Measurements from ENCODE around the gene NVL. TPM values are rescaled to one million over a fixed set of nuclear protein-coding genes. Genes with fewer than 3 reads are reported as not detected.

The NVL gene
- total and polyA plus RNA-seq, 10 of the 15 experiments (the other 5 are each of a cell fraction or from before 2014, with no cell fraction given): 20.3 to 49.6 (median 35.2) TPM

- Histone ChIP-seq H4K20me1 (ENCODE audit: control insufficient read depth, insufficient read depth) (no peaks in the 10 kb centered on the region), H3K4me1 (ENCODE audit: control insufficient read depth, insufficient read depth, low read length) (no peaks in the 10 kb centered on the region), H3K36me3 (ENCODE audit: control insufficient read depth in 2 of 2, insufficient read depth in 2 of 2, low read length in 1 of 2) (no peaks in the 10 kb centered on the region), H3K9ac (ENCODE audit: control insufficient read depth, insufficient read depth, low read length) (no peak overlapping the region), H3K27me3 (replicated peaks in 1 of 2; ENCODE audit: control insufficient read depth in 2 of 2, insufficient read depth in 2 of 2, low read length in 1 of 2) (no peaks in the 10 kb centered on the region), H3K27ac (ENCODE audit: control insufficient read depth, insufficient read depth) (no peak overlapping the region), H3K79me2 (ENCODE audit: control insufficient read depth, insufficient read depth, low read length) (no peaks in the 10 kb centered on the region), H3K9me3 (replicated peaks; ENCODE audit: control insufficient read depth, insufficient read depth, low read length) (peaks cover 4% of the 10 kb centered on the region; the same call in 1 of the 3 replicates), H2AFZ (ENCODE audit: control insufficient read depth, low read depth, low read length) (no peak overlapping the region), H3K4me2 (ENCODE audit: control insufficient read depth, insufficient read depth) (no peak overlapping the region), H3K4me3 (no peak overlapping the region)
- ChIA-PET POLR2A (interaction anchor here (0.6 to 0.7 kb wide), 2 partner anchors 9 to 225 kb away, joined by 3 to 4 read pairs; no protein-coding TSS in a partner anchor), CTCF (no interaction called here), RAD21 (ENCODE audit: unreplicated experiment) (no interaction called here), SMC1A (ENCODE audit: uncharacterized antibody, unreplicated experiment) (no interaction called here)
- TF ChIP-seq CREM (IDR thresholded peaks at IDR 0.05; ENCODE audit: low read depth) (no peak), TCF7 (IDR thresholded peaks at IDR 0.05; ENCODE audit: borderline replicate concordance) (no peak), STAT3 (IDR thresholded peaks at IDR 0.05; ENCODE audit: low read depth, low read length) (no peak), E2F8 (IDR thresholded peaks at IDR 0.05; ENCODE audit: low read depth, partially characterized antibody) (no peak), STAT1 (conservative IDR thresholded peaks at IDR 0.05) (no peak), NFXL1 (IDR thresholded peaks at IDR 0.05; ENCODE audit: borderline replicate concordance) (no peak), BACH1 (IDR thresholded peaks at IDR 0.05; ENCODE audit: borderline replicate concordance) (no peak), MTA3 (IDR thresholded peaks at IDR 0.05; ENCODE audit: borderline replicate concordance, low read length) (no peak), ZZZ3 (IDR thresholded peaks at IDR 0.05; ENCODE audit: control insufficient read depth, insufficient read length, low read depth) (no peak), KLF5 (IDR thresholded peaks at IDR 0.05; ENCODE audit: partially characterized antibody) (no peak), IRF5 (IDR thresholded peaks at IDR 0.05; ENCODE audit: borderline replicate concordance) (no peak), ZNF384 (IDR thresholded peaks at IDR 0.05; ENCODE audit: borderline replicate concordance, low read depth, low read length) (no peak), IKZF2 (IDR thresholded peaks at IDR 0.05) (no peak)
- intact Hi-C loops (cut with micrococcal nuclease; ENCODE audit: unreplicated experiment): no loop called here
- in situ Hi-C loops (cut with MboI): loop anchor here (25.0 kb wide), 2 partner anchors 536 to 1211 kb away; partner anchors contain the start of gene TLR5
- ATAC-seq (no peak), FAIRE-seq (no peak), DNase-seq (ENCODE audit: low read depth, low spot score) (no peak)
- 59% methylated on average over 2 of the region's 2 CpGs for WGBS (ENCODE audit: insufficient coverage, insufficient replicate concordance, low lambda C conversion rate, missing lambda C conversion rate)
- BruUV-seq (replicated peaks): no TSS peak
These were observed 18.2 kb upstream of the NVL start for GRCh38 chr1:224348137-224348536.
